ENCODE data around the gene CHID1.

Gene CHID1

DNA sequence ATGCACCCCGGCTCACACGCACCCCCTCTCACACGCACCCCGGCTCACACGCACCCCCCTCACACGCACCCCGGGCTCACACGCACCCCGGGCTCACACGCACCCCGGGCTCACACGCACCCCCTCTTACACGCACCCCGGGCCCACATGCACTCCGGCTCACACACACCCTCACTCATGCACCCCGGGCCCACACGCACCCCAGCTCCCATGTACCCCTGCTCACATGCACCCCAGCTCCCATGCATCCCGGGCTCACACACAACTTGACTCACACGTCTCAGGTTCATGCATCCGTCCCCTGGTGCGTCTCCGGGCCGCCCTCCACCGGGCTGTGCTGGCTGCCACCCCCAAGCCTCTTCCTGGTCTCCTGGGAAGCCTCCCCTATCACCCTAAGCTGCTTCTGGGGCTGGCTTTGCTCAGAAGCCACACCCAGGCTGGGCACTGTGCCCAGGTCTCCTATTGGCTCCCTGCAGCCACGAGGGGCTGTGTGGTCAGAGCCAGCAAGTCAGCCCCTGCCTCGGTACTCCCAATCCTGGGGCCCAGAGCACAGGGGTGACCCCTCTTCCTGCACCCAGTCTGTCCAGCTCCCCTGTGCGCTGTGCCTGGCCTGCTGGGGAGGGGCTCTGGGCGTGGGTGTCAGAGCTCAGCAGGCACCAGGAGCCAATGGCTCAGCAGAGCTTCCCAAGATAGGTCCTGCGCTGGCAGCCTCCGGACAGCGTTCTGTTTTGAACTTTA is 51.0 kb downstream of the CHID1 start:
- DNase-seq (ENCODE audit: low spot score in 2 of 2) (no peak), ATAC-seq (no peak)
- H3K27ac Mint-ChIP-seq = no peak overlapping the region
- peaks cover 25% of the 10 kb centered on the region for H3K36me3 Mint-ChIP-seq
- no peak overlapping the region for H3K4me3 Mint-ChIP-seq
- no peaks in the 10 kb centered on the region for H3K9me3 Mint-ChIP-seq
- peaks cover 7% of the 10 kb centered on the region for H3K4me1 Mint-ChIP-seq

DNA sequence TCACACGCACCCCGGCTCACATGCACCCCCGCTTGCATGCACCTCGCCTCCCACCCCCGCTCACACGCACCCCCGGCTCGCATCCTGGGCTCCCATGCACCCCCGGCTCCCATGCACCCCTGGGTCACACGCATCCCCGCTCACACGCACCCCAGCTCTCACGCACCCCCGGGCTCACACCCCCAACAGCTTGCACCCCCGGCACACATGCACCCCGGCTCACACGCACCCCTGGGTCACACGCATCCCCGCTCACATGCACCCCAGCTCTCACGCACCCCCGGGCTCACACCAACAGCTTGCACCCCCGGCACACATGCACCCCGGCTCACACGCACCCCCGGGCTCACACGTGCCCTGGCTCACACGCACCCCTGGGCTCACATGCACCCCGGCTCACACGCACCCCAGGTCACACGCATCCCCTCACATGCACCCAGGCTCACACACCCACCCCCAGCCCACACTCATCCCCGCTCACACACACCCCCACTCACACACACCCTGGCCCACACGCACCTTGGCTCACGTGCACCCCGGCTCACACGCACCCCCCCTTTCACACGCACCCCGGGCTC is 51.8 kb downstream of the CHID1 start:
- H3K27ac Mint-ChIP-seq = no peak overlapping the region
- H3K4me1 Mint-ChIP-seq = peaks cover 7% of the 10 kb centered on the region
- no peak for ATAC-seq
- DNase-seq (ENCODE audit: low spot score in 2 of 2) = no peak
- H3K9me3 Mint-ChIP-seq = no peaks in the 10 kb centered on the region
- H3K36me3 Mint-ChIP-seq = peaks cover 23% of the 10 kb centered on the region
- no peak overlapping the region for H3K4me3 Mint-ChIP-seq

DNA sequence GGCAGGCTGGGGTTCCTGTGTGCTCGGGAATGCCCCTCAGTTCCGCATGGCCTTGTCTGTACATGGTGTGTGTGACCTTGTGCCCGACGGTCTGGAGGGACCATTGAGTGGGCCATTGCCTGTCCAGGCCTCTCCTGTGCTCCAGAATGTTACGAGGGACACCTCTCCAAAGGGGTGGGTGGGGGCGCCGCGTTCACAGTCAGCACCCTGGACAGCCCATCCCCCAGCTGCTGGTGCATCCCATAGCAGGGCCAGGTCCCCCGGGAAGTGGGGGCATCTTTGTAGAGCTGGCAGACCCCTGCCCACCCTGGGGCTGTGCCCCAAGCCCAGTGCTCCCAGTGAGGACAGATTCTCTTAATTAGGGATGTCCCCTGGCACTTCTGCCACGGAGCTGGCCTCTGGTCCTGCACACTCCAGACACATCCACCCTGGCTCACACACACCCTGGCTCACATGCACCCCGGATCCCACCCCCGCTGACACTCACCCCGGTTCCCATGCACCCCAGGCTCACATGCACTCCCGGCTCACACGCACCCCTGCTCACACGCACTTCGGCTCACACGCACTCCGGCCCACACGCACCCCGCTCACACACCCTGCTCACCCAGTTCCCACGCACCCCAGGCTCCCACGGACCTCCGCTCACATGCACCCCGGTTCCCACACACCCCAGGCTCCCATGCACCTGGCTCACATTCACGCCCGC is 52.4 kb downstream of the CHID1 start:
- H3K9me3 Mint-ChIP-seq = no peaks in the 10 kb centered on the region
- H3K4me3 Mint-ChIP-seq = no peak overlapping the region
- H3K27ac Mint-ChIP-seq = no peak overlapping the region
- no peak for DNase-seq (ENCODE audit: low spot score in 2 of 2)
- peaks cover 7% of the 10 kb centered on the region for H3K4me1 Mint-ChIP-seq
- H3K36me3 Mint-ChIP-seq = peaks cover 16% of the 10 kb centered on the region
- ATAC-seq = no peak

DNA sequence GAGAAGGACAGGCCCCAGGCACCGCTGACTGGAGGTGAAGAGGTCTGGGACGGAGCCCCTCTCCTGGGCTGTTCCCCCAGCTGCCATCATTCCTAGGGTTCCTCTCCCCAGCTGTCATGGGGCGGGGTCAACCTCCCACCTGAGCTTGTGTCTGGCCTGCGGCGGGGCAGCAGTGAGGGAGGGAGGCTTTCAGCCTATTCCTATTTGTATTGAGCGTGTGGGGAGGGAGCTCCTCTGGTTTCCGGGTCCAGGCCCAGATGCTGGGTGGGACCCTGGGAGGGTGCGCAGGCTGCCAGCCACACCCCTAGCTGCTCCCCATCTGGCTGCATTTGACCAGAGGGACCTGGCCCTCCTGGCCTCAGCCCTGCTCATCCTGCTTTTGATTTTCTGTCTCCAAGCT is 54.2 kb downstream of the CHID1 start:
- no peak for ATAC-seq

DNA sequence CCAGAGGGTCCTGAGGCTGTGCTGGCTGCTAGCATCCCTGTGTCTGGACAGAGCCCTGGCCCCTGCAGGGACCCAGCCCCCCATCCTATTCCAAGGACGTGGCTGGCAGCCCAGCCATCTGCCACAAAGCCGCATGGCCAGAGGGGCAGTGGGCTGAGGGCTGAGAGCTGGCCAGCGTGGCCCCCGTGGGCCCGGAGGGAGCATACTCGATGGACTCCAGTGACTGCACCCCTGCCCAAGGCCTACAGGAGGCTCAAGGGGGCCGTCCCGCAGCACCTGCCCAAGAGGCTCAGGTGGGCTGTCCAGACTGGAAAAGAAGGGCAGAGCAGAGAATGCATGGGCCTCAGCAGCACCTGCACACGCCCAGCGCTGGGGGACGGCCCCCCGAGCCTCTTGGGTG is 54.8 kb downstream of the CHID1 start:
- H3K27ac Mint-ChIP-seq = peak overlapping the region; percentile 37
- no peak for DNase-seq (ENCODE audit: low spot score in 2 of 2)
- no peak for ATAC-seq
- peaks cover 7% of the 10 kb centered on the region for H3K4me1 Mint-ChIP-seq
- H3K9me3 Mint-ChIP-seq = no peaks in the 10 kb centered on the region
- H3K36me3 Mint-ChIP-seq = peaks cover 5% of the 10 kb centered on the region
- H3K4me3 Mint-ChIP-seq = no peak overlapping the region

More for the DNA sequence above, 54.2 kb downstream of the CHID1 start:
- H3K9me3 Mint-ChIP-seq = no peaks in the 10 kb centered on the region
- H3K4me1 Mint-ChIP-seq = peaks cover 7% of the 10 kb centered on the region
- no peak for DNase-seq (ENCODE audit: low spot score in 2 of 2)
- peak overlapping the region; percentile 87 for H3K27ac Mint-ChIP-seq
- H3K36me3 Mint-ChIP-seq = peaks cover 5% of the 10 kb centered on the region
- H3K4me3 Mint-ChIP-seq = no peak overlapping the region

DNA sequence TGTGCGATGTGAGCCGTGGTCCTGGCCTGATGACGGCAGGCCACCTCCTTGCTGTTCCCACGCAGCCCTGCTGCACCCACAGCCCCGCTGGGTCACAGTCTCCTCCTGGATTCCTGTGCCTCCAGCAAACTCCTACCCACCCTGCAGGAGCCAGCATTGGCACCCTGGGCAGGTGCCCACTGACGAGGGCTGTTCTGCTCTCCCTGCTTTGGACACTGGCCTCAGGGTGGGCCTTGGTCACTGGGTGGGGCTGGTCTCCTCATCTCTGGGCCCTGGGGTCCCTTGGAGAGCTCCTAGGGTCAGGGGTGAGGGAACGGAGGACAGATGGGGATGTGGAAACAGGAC is 55.3 kb downstream of the CHID1 start:
- H3K4me1 Mint-ChIP-seq = peaks cover 7% of the 10 kb centered on the region
- peaks cover 5% of the 10 kb centered on the region for H3K36me3 Mint-ChIP-seq
- DNase-seq (ENCODE audit: low spot score in 2 of 2) (no peak), ATAC-seq (no peak)
- H3K27ac Mint-ChIP-seq = no peak overlapping the region
- no peaks in the 10 kb centered on the region for H3K9me3 Mint-ChIP-seq
- no peak overlapping the region for H3K4me3 Mint-ChIP-seq

DNA sequence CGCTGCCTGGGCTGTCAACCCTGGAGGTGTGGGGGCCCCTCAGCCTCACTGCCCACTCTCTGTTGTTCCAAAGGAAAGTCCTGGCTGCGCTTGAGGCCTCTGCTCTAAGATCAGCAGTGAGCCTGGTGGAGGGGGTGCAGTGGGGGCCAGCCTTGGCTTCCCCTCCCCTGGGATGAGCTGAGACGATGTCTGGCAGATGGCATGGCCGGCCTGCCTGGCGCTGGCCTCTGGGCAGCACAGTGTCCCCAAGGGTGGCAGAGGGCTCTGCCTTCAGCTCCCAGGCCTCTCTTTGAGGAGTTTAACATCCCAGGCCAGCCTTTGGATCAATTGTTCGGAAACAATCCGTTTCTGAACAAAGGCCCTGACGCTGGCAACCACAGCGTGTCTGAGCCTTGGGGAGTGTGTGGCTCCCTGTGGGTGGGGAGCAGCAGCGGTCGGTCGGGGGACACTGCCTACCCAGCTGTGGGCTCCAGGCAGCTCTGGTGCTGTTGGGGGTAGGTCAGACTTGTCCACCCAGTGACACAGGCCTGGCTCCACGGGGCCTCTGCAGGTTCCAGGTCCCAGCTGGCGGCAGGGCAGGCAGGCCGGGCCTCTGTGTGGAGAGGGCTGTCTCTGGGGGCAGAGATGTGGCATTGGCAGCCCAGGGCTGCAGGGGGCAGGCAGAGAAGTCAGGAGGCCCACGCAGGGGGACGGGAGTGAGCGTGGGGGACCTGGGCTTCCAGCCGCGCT is 55.8 kb downstream of the CHID1 start:
- Mint-ChIP-seq H3K9me3 (no peaks in the 10 kb centered on the region), H3K4me3 (no peak overlapping the region), H3K27ac (no peak overlapping the region), H3K4me1 (peaks cover 7% of the 10 kb centered on the region), H3K36me3 (peaks cover 5% of the 10 kb centered on the region)
- DNase-seq (ENCODE audit: low spot score in 2 of 2) (no peak), ATAC-seq (no peak)

DNA sequence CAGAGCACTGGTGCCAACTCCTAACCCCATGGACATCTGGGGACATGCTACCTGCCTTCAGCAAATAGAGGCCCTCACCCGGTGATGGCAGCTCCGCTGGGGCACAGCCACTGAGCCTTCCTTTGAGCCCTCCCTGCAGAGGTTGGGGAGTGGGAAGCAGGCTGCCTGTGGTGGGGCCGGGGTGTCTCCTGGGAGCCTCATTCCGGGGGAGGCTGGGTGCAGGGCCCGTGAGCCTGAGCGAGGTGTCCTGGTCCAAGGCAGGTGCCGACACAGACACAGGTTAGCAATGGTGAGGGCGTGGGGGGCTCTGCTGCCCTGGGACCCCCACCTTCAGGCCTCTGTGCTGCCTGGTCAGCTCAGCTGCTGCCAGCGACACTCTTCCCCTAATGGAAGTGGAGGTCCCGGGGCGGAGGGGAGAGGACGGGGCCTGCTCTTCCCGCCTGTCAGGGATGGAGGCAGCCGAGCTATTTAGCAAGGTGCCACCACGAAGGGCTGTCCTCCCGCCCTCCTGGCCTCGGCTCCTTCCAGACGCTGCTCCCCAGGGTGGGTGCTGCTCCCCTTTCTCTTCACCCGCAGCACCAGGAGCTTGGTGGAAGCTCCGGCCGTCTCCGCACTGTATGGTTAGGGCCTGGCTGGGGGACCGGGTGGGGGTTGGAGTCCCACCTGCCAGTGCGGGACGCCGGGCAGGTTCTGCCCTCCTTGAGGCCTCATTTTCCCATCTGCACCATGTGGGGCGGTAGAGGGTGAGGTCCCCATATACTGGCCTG is 56.7 kb downstream of the CHID1 start:
- Mint-ChIP-seq H3K27ac (no peak overlapping the region), H3K4me3 (no peak overlapping the region), H3K9me3 (no peaks in the 10 kb centered on the region), H3K36me3 (peaks cover 1% of the 10 kb centered on the region), H3K4me1 (peaks cover 7% of the 10 kb centered on the region)
- no peak for ATAC-seq
- no peak for DNase-seq (ENCODE audit: low spot score in 2 of 2)

DNA sequence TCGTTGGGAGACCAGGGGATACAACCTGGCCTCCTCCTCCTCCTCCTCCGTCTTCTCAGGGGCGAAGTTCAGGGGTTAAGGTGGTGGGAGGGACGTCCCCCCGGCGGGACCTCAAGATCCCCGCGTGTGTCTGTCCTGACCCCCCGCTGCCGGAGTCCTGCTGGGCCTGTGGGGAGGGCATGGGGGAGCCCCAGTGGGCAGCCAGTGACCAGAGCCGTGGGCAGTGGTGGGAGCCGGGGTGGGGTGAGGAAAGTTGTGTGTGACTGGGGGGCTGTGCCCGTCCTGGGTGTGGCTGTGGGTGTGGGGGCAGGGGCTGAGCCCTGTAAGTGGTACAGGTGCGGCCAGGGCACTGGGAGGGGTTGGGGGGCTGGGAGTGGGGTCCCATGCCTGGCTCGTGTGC is 57.8 kb downstream of the CHID1 start:
- H3K27ac Mint-ChIP-seq = no peak overlapping the region
- H3K4me3 Mint-ChIP-seq = no peak overlapping the region
- H3K9me3 Mint-ChIP-seq = no peaks in the 10 kb centered on the region
- ATAC-seq = no peak
- no peak for DNase-seq (ENCODE audit: low spot score in 2 of 2)
- no peaks in the 10 kb centered on the region for H3K36me3 Mint-ChIP-seq
- H3K4me1 Mint-ChIP-seq = peaks cover 13% of the 10 kb centered on the region

DNA sequence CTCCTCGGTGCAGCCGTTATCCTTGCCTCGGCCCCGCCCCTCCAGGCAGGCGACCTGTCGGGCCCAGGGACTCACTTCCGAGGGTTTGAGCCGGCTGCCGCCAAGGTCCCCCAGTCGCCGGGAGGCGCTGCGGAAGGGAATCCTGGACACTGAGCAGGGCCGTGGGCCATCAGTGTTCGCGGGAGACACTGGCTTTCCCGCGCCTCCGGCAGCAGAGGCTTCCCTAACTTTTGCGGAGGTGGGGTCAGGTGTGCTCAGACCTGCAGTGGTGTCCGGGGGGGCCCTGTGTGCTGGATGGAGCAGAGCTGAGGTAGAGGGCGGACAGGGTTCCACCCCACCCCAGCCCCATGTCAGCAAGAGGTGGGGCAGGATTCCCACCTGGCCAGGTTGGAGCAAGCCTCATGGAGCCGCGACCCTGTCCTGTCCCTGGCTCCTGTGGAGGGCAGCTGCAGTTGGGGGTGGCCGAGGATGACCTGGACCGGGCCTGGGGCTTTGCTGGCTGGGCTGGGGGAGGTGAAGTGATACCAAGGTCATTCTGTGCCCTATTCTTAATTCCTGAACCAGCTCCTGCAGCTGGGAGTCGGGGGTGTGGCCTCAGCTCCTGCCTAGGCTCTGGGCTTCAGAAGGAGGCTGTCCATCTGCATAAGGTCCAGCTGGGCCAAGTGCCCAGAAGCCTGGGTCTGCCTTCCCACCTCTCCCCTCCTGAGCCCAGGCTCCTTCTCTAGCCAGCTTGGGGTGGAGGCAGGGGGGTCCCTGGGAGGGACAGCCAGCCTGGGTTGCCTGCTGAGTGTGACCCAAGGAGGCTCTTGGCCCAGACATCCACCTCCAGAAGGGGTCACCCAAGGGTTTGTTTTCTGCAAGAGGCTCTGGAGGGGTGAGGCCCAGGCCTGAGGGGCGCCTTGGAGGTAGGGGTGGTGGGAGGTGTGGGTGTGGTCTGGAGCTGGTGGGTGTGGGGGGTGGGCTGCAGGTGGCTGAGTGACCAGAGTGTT is 59.5 kb downstream of the CHID1 start:
- H3K4me3 Mint-ChIP-seq = no peak overlapping the region
- H3K4me1 Mint-ChIP-seq = peaks cover 6% of the 10 kb centered on the region
- H3K9me3 Mint-ChIP-seq = no peaks in the 10 kb centered on the region

DNA sequence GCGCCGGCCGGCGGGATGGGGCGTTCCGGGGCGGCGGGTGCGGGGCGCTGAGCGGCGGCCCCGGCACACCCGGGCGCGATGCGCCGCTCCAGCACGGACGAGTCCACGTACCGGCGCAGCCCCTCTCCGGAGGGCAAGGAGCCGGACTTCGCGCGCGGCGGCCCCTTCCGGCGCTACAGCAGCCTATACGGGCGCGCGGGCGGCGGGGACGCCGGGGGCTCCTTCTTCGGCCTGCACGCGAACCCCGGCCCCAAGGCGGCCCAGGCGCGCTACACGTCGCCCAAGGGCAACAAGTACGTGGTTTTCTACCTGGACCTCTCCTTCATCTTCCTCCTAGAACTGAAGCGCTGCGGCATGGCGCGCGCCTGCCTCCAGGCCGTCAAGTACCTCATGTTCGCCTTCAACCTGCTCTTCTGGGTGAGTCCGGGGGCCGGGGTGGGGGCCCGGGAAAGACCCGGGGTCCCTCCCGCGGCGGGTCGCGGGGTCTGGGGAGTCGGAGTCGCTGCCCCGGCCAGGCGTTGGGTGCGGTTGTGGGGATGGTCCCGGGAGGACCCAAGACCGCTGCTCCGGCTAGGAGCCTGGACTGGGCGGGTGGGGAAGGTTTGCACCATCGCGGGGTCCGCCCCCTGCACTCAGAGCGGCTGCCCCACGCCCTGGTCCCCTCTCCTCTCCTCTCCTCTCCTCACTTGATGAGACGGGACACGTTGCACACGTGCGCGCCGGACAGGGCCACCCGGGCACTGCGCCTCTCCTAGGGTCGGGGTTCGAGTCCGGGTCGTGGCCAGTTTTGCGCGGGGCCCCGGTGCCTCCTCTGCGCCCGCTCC is 60.4 kb downstream of the CHID1 start:
- H3K27ac Mint-ChIP-seq = no peak overlapping the region

More for the DNA sequence above, 59.5 kb downstream of the CHID1 start:
- H3K27ac Mint-ChIP-seq = no peak overlapping the region
- no peaks in the 10 kb centered on the region for H3K36me3 Mint-ChIP-seq
- no peak for ATAC-seq
- DNase-seq (ENCODE audit: low spot score in 2 of 2) = no peak

DNA sequence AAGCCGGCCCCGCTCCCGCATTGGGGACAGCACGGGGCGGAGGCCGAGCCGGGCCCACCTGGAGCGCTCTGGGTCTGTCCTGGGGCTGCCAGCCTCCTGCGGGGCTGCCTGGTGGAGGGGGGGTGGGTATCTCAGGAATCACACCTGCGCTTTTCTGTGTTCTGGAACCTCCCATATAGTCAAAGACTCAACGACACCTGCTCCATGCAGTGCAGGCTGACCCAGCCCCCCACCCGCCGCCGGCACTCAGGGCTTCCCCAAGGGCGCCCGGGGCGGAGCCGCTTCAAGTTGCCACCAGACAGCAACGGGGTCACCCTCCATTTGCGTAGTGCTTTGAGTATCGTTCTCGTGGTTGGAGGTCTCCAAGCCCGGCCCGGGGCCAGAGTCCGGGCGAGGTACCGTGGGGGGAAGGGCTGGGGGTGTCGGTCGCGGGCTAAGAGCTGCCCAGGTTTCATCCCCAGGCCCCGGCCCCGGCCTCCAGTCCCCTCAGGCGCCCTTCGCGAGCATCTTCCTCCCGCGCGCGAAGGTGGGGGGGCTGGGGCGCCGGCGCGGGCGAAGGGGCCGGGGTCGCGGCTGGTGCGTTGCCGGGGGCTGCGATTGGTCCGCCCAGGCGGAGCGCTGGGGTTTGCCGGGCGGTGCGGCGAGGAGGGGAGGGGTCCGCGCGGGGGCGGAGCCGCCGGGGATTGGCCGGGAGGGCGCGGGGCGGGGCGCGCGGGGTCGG is 61.3 kb downstream of the CHID1 start:
- DNase-seq (ENCODE audit: low spot score in 2 of 2) = no peak
- peak overlapping the region; percentile 60 for H3K4me3 Mint-ChIP-seq
- peaks cover 6% of the 10 kb centered on the region for H3K4me1 Mint-ChIP-seq
- no peak for ATAC-seq
- no peak overlapping the region for H3K27ac Mint-ChIP-seq
- no peaks in the 10 kb centered on the region for H3K9me3 Mint-ChIP-seq
- H3K36me3 Mint-ChIP-seq = no peaks in the 10 kb centered on the region

More for the DNA sequence above, 60.4 kb downstream of the CHID1 start:
- Mint-ChIP-seq H3K4me1 (peaks cover 6% of the 10 kb centered on the region), H3K9me3 (no peaks in the 10 kb centered on the region), H3K4me3 (peak overlapping the region; percentile 26), H3K36me3 (no peaks in the 10 kb centered on the region)
- DNase-seq (ENCODE audit: low spot score in 2 of 2) = no peak
- ATAC-seq = no peak

Measured in stimulated activated effector memory CD8-positive, alpha-beta T cell treated with anti-CD3 and anti-CD28 coated beads, Interleukin-12 subunit alpha, Interleukin-12 subunit beta, amount 100 ng/mL, for 72 hours (primary cell).